ENCODE results near the gene PCDHGA8.

GRCh38 chr5:141366016-141366896, 26.2 kb upstream of the PCDHGA8 start:
- TF ChIP-seq, protein P1, sequence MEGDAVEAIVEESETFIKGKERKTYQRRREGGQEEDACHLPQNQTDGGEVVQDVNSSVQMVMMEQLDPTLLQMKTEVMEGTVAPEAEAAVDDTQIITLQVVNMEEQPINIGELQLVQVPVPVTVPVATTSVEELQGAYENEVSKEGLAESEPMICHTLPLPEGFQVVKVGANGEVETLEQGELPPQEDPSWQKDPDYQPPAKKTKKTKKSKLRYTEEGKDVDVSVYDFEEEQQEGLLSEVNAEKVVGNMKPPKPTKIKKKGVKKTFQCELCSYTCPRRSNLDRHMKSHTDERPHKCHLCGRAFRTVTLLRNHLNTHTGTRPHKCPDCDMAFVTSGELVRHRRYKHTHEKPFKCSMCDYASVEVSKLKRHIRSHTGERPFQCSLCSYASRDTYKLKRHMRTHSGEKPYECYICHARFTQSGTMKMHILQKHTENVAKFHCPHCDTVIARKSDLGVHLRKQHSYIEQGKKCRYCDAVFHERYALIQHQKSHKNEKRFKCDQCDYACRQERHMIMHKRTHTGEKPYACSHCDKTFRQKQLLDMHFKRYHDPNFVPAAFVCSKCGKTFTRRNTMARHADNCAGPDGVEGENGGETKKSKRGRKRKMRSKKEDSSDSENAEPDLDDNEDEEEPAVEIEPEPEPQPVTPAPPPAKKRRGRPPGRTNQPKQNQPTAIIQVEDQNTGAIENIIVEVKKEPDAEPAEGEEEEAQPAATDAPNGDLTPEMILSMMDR (conservative IDR thresholded peaks at IDR 0.05; ENCODE audit: low read length), result no peak
- TF ChIP-seq EZH2phosphoT487 (IDR thresholded peaks at IDR 0.05; ENCODE audit: borderline replicate concordance, low read depth, low read length), result no peak
